ENCODE results near the gene GABRR3.

GABRR3 gene

DNA sequence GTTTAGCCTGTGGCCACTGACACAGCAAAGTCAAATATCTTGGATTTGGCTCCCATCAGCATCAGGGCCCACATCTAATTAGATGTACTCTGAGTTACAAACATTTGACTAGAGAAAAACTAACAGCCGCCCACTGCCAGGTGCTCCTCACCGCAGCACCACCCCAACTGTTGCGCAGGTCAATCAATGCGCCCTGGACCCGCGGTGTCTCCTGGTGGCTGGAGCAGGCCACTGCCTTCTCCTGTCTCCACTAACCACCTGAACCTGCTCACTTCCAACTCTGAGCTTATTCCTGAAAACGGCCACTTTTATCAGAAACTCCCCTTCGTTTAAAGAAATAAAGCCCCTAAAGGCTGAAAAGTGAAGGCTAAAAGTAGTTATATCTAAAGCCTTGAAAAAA, 67.1 kb downstream of the GABRR3 start:
- TF ChIP-seq ZNF404 (tag by site-specific recombination; IDR thresholded peaks at IDR 0.05) (no peak), KLF10 (tag by site-specific recombination; IDR thresholded peaks at IDR 0.05) (no peak), ZNF623 (tag by site-specific recombination; IDR thresholded peaks at IDR 0.05) (no peak), ZNF701 (tag by site-specific recombination; IDR thresholded peaks at IDR 0.05) (no peak), ZNF664 (tag by site-specific recombination; IDR thresholded peaks at IDR 0.05) (no peak), ZNF202 (tag by site-specific recombination; IDR thresholded peaks at IDR 0.05; ENCODE audit: borderline replicate concordance) (no peak), SP3 (tag by site-specific recombination; IDR thresholded peaks at IDR 0.05) (no peak)
- TF ChIP-seq, protein P1, sequence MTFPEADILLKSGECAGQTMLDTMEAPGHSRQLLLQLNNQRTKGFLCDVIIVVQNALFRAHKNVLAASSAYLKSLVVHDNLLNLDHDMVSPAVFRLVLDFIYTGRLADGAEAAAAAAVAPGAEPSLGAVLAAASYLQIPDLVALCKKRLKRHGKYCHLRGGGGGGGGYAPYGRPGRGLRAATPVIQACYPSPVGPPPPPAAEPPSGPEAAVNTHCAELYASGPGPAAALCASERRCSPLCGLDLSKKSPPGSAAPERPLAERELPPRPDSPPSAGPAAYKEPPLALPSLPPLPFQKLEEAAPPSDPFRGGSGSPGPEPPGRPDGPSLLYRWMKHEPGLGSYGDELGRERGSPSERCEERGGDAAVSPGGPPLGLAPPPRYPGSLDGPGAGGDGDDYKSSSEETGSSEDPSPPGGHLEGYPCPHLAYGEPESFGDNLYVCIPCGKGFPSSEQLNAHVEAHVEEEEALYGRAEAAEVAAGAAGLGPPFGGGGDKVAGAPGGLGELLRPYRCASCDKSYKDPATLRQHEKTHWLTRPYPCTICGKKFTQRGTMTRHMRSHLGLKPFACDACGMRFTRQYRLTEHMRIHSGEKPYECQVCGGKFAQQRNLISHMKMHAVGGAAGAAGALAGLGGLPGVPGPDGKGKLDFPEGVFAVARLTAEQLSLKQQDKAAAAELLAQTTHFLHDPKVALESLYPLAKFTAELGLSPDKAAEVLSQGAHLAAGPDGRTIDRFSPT (tag by site-specific recombination; IDR thresholded peaks at IDR 0.05) = no peak
- TF ChIP-seq, protein P2, sequence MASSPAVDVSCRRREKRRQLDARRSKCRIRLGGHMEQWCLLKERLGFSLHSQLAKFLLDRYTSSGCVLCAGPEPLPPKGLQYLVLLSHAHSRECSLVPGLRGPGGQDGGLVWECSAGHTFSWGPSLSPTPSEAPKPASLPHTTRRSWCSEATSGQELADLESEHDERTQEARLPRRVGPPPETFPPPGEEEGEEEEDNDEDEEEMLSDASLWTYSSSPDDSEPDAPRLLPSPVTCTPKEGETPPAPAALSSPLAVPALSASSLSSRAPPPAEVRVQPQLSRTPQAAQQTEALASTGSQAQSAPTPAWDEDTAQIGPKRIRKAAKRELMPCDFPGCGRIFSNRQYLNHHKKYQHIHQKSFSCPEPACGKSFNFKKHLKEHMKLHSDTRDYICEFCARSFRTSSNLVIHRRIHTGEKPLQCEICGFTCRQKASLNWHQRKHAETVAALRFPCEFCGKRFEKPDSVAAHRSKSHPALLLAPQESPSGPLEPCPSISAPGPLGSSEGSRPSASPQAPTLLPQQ (tag by site-specific recombination; IDR thresholded peaks at IDR 0.05) = no peak
- TF ChIP-seq, protein P3, sequence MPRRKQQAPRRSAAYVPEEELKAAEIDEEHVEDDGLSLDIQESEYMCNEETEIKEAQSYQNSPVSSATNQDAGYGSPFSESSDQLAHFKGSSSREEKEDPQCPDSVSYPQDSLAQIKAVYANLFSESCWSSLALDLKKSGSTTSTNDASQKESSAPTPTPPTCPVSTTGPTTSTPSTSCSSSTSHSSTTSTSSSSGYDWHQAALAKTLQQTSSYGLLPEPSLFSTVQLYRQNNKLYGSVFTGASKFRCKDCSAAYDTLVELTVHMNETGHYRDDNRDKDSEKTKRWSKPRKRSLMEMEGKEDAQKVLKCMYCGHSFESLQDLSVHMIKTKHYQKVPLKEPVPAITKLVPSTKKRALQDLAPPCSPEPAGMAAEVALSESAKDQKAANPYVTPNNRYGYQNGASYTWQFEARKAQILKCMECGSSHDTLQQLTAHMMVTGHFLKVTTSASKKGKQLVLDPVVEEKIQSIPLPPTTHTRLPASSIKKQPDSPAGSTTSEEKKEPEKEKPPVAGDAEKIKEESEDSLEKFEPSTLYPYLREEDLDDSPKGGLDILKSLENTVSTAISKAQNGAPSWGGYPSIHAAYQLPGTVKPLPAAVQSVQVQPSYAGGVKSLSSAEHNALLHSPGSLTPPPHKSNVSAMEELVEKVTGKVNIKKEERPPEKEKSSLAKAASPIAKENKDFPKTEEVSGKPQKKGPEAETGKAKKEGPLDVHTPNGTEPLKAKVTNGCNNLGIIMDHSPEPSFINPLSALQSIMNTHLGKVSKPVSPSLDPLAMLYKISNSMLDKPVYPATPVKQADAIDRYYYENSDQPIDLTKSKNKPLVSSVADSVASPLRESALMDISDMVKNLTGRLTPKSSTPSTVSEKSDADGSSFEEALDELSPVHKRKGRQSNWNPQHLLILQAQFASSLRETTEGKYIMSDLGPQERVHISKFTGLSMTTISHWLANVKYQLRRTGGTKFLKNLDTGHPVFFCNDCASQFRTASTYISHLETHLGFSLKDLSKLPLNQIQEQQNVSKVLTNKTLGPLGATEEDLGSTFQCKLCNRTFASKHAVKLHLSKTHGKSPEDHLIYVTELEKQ (tag by site-specific recombination; IDR thresholded peaks at IDR 0.05; ENCODE audit: borderline replicate concordance) = no peak
- TF ChIP-seq, protein P4, sequence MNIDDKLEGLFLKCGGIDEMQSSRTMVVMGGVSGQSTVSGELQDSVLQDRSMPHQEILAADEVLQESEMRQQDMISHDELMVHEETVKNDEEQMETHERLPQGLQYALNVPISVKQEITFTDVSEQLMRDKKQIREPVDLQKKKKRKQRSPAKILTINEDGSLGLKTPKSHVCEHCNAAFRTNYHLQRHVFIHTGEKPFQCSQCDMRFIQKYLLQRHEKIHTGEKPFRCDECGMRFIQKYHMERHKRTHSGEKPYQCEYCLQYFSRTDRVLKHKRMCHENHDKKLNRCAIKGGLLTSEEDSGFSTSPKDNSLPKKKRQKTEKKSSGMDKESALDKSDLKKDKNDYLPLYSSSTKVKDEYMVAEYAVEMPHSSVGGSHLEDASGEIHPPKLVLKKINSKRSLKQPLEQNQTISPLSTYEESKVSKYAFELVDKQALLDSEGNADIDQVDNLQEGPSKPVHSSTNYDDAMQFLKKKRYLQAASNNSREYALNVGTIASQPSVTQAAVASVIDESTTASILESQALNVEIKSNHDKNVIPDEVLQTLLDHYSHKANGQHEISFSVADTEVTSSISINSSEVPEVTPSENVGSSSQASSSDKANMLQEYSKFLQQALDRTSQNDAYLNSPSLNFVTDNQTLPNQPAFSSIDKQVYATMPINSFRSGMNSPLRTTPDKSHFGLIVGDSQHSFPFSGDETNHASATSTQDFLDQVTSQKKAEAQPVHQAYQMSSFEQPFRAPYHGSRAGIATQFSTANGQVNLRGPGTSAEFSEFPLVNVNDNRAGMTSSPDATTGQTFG (tag by site-specific recombination; IDR thresholded peaks at IDR 0.05; ENCODE audit: borderline replicate concordance) = no peak
- TF ChIP-seq, protein P5, sequence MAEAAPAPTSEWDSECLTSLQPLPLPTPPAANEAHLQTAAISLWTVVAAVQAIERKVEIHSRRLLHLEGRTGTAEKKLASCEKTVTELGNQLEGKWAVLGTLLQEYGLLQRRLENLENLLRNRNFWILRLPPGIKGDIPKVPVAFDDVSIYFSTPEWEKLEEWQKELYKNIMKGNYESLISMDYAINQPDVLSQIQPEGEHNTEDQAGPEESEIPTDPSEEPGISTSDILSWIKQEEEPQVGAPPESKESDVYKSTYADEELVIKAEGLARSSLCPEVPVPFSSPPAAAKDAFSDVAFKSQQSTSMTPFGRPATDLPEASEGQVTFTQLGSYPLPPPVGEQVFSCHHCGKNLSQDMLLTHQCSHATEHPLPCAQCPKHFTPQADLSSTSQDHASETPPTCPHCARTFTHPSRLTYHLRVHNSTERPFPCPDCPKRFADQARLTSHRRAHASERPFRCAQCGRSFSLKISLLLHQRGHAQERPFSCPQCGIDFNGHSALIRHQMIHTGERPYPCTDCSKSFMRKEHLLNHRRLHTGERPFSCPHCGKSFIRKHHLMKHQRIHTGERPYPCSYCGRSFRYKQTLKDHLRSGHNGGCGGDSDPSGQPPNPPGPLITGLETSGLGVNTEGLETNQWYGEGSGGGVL (tag by site-specific recombination; IDR thresholded peaks at IDR 0.05) = no peak
- ChIA-PET POLR2A (no interaction called here), CTCF (interaction anchor here (0.5 to 0.7 kb wide), 2 partner anchors 117 to 178 kb away, joined by 3 to 5 read pairs; no protein-coding TSS in a partner anchor)
- no peak overlapping the region for H3K4me3 ChIP-seq (ENCODE audit: low read depth, low read length)
- H3K27ac ChIP-seq (ENCODE audit: extremely low read depth, low read depth, low read length) = no peak overlapping the region
- H3K36me3 ChIP-seq (ENCODE audit: control insufficient read depth in 2 of 2, insufficient read depth in 1 of 2, low read length in 2 of 2) = peaks cover 0 to 21% of the 10 kb centered on the region in 2 experiments; a peak in 2 of 3 replicates
- no peaks in the 10 kb centered on the region for H3K9me3 ChIP-seq (ENCODE audit: control insufficient read depth, insufficient read depth, low read depth, low read length)
- peaks cover 2% of the 10 kb centered on the region; the same call in 1 of the 2 replicates for H3K4me1 ChIP-seq (ENCODE audit: control insufficient read depth, insufficient read depth, low read length)

Data from HEK293 (cell line).